Stimulated activated CD4-positive, alpha-beta T cell treated with anti-CD3 and anti-CD28 coated beads, Interleukin-1b, Interleukin-23, amount 100 ng/mL, for 1 hour (primary cell): Measurements from ENCODE around the gene DERL3.

Source experiments
- DNase-seq, 2 donors: peaks; one replicate each; pipeline ENCODE4 v3.0.0-alpha.2; 2020; ENCODE audit warnings: low read depth in 2 of 2

Gene DERL3

GRCh38 chr22:23847310-23847920 is 8.6 kb upstream of the DERL3 start:
- DNase-seq = no peak

GRCh38 chr22:23846081-23846469 is 7.3 kb upstream of the DERL3 start:
- no peak for DNase-seq

GRCh38 chr22:23845265-23846080 is 6.7 kb upstream of the DERL3 start:
- DNase-seq = no peak

- DNase-seq = no peak
These were observed 6.0 kb upstream of the DERL3 start for GRCh38 chr22:23844739-23845202.

GRCh38 chr22:23842599-23842998 is 3.8 kb upstream of the DERL3 start:
- no peak for DNase-seq

- DNase-seq = no peak
These were observed 3.1 kb upstream of the DERL3 start for GRCh38 chr22:23841736-23842445.

- DNase-seq = no peak
These were observed 2.5 kb upstream of the DERL3 start for GRCh38 chr22:23841292-23841691.

- no peak for DNase-seq
These were observed 1.2 kb upstream of the DERL3 start for GRCh38 chr22:23840026-23840425.

GRCh38 chr22:23837911-23838680 is 710 bp downstream of the DERL3 start:
- no peak for DNase-seq

GRCh38 chr22:23837496-23837859 is 1.3 kb downstream of the DERL3 start:
- DNase-seq = no peak

GRCh38 chr22:23836692-23837495 is 1.9 kb downstream of the DERL3 start:
- DNase-seq = no peak

- no peak for DNase-seq
These were observed 2.5 kb downstream of the DERL3 start for GRCh38 chr22:23836281-23836680.

GRCh38 chr22:23835484-23836144 is 3.2 kb downstream of the DERL3 start:
- DNase-seq = no peak

GRCh38 chr22:23834793-23835483 is 3.9 kb downstream of the DERL3 start:
- no peak for DNase-seq

- DNase-seq = no peak
These were observed 4.4 kb downstream of the DERL3 start for GRCh38 chr22:23834406-23834792.

- DNase-seq = no peak
These were observed 4.9 kb downstream of the DERL3 start for GRCh38 chr22:23833911-23834317.

- DNase-seq = no peak
These were observed 5.6 kb downstream of the DERL3 start for GRCh38 chr22:23833017-23833751.

GRCh38 chr22:23832226-23833016 is 6.4 kb downstream of the DERL3 start:
- DNase-seq = no peak

- DNase-seq = no peak
These were observed 7.0 kb downstream of the DERL3 start for GRCh38 chr22:23831781-23832180.
